RWPE2 (cell line): ENCODE results near the gene HEPHL1.

Experiments used
- ATAC-seq: fragments of 200-7000 bp; cut with Tn5 transposase; 3 replicates; pipeline ENCODE4 v1.9.1; 2021; ENCODE audit warnings: low read depth
- DNase-seq: peaks from one replicate; pipeline ENCODE4 v3.0.0-alpha.2; 2020; ENCODE audit warnings: low spot score
- H3K27ac ChIP-seq: fragments of 450-650 bp; 2 replicates; pipeline ENCODE4 v1.5.1; 2017; ENCODE audit warnings: mild to moderate bottlenecking; ENCODE audit not compliant: poor library complexity, severe bottlenecking
- H3K27me3 ChIP-seq: fragments of 250-450 bp; sonication (Bioruptor Pico); 2 replicates; pipeline ENCODE4 v1.5.1; 2021; ENCODE audit warnings: mild to moderate bottlenecking, moderate library complexity; ENCODE audit not compliant: insufficient read depth, poor library complexity, severe bottlenecking
- H3K36me3 ChIP-seq: fragments of 250-450 bp; sonication (Bioruptor Pico); 2 replicates; pipeline ENCODE4 v1.5.1; 2020; ENCODE audit warnings: low read depth, mild to moderate bottlenecking, moderate library complexity
- H3K4me1 ChIP-seq: fragments of 250-450 bp; sonication (Bioruptor Pico); 2 replicates; pipeline ENCODE4 v1.5.1; 2021; ENCODE audit warnings: mild to moderate bottlenecking, moderate library complexity; ENCODE audit not compliant: insufficient read depth, poor library complexity, severe bottlenecking
- H3K4me3 ChIP-seq: fragments of 250-450 bp; sonication (Bioruptor Pico); 2 replicates; pipeline ENCODE4 v1.5.1; 2021; ENCODE audit warnings: mild to moderate bottlenecking, moderate library complexity; ENCODE audit not compliant: severe bottlenecking
- H3K9me3 ChIP-seq: fragments of 250-450 bp; sonication (Bioruptor Pico); 2 replicates; pipeline ENCODE4 v1.5.1; 2021; ENCODE audit warnings: mild to moderate bottlenecking, moderate library complexity; ENCODE audit not compliant: severe bottlenecking
- CTCF ChIP-seq: fragments of 450-650 bp; IDR thresholded peaks from one replicate; pipeline ENCODE4 v1.5.1; 2017; ENCODE audit warnings: mild to moderate bottlenecking, moderate library complexity; ENCODE audit not compliant: poor library complexity, severe bottlenecking

The HEPHL1 gene

DNA sequence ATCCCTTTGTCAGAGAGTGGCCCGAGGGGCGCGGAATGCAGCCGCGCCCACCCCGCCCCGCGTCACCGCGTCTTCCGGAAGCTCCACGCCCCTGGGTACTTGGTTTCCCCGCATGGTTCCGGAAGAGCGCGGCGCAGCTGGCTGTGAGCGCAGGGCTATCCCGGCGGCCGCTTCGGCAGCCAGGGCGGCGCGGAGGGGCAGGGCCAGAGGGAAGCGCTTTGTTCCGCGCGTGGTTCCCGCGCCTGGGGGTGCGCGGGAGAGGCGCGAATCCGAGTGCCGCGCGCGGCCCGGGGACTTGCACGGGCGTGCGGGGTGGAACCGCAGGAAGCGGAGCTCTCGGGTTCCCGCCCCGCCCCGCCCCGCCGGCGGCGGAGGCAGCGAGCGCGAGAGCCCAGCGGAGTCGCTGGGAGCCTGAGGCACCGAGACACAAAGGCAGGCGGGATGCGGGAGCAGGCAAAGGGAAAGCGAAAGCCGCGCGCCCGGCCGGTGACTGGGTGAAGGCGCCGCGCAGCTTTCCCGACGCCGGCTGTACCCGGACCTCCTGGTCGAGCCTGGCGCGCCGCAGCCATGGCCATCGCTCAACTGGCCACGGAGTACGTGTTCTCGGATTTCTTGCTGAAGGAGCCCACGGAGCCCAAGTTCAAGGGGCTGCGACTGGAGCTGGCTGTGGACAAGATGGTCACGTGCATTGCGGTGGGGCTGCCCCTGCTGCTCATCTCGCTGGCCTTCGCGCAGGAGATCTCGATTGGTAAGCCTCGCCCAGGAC is 107.8 kb downstream of the HEPHL1 start, which contains the start of gene PANX1:
TSS of gene PANX1 (plus strand) at position 96 of the 766 bp plus-strand sequence. CDS start at position 568, 472 bp downstream.
- H3K27ac ChIP-seq: peak within 1 kb of the TSS; percentile 98
- no peaks in the 10 kb centered on the region for H3K36me3 ChIP-seq
- peaks cover 20% of the 10 kb centered on the region for H3K4me1 ChIP-seq
- no peak for TF ChIP-seq CTCF
- ATAC-seq: peak; percentile 63
- H3K4me3 ChIP-seq: peak within 1 kb of the TSS; percentile 78
- no peaks in the 10 kb centered on the region for H3K9me3 ChIP-seq
- no peaks in the 10 kb centered on the region for H3K27me3 ChIP-seq
- peak; percentile 92 for DNase-seq

- DNase-seq (no peak), ATAC-seq (no peak; the same call in 2 of the 3 replicates)
- no peaks in the 10 kb centered on the region for H3K36me3 ChIP-seq
- H3K4me3 ChIP-seq: peak overlapping the region; percentile 78
- no peaks in the 10 kb centered on the region for H3K27me3 ChIP-seq
- no peak for TF ChIP-seq CTCF
- peak overlapping the region; percentile 98 for H3K27ac ChIP-seq
- peaks cover 23% of the 10 kb centered on the region for H3K4me1 ChIP-seq
- H3K9me3 ChIP-seq: no peaks in the 10 kb centered on the region
These were observed 108.6 kb downstream of the HEPHL1 start for GRCh38 chr11:94129512-94130297.

DNA sequence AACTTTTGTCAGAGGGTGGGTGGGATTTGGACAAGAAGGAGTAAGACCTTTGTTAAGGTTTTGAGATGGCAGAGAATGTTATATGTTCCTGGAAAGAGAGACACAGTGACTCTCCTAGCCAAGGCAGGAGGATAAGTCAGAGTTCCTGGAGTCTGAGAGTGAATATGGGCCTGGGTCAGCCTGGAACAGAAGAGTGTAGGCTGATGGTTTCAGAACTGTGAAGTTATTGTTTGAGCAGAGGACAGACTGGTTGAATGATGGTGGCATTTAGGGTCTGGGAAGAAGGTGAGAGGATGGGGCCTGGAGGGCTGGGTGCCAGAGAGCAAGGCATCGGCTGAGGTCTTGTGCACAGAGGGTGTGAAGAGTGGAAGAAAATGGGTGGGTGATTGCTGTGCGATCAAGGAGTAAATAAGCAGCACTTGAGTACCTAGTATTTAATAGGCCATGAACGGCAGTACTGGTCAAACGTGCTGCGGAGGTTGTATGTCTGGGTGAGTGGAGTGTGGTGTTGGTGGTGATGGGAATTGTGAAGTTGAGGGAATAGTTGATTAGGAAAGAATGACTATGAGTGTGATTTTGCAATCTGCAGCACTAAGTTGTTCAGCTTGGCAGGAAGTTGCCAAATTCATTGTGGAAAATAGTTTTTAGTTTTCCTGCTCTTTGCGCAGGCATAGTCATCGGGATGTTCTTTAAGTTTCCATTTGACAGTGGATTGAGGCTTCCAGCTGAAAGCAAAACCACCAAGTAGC is 109.3 kb downstream of the HEPHL1 start:
- no peaks in the 10 kb centered on the region for H3K36me3 ChIP-seq
- TF ChIP-seq CTCF: no peak
- H3K4me3 ChIP-seq: peak overlapping the region; percentile 78
- no peaks in the 10 kb centered on the region for H3K27me3 ChIP-seq
- peaks cover 31% of the 10 kb centered on the region for H3K4me1 ChIP-seq
- DNase-seq: no peak
- peak; percentile 16 for ATAC-seq
- H3K9me3 ChIP-seq: no peaks in the 10 kb centered on the region
- peak overlapping the region; percentile 98 for H3K27ac ChIP-seq

DNA sequence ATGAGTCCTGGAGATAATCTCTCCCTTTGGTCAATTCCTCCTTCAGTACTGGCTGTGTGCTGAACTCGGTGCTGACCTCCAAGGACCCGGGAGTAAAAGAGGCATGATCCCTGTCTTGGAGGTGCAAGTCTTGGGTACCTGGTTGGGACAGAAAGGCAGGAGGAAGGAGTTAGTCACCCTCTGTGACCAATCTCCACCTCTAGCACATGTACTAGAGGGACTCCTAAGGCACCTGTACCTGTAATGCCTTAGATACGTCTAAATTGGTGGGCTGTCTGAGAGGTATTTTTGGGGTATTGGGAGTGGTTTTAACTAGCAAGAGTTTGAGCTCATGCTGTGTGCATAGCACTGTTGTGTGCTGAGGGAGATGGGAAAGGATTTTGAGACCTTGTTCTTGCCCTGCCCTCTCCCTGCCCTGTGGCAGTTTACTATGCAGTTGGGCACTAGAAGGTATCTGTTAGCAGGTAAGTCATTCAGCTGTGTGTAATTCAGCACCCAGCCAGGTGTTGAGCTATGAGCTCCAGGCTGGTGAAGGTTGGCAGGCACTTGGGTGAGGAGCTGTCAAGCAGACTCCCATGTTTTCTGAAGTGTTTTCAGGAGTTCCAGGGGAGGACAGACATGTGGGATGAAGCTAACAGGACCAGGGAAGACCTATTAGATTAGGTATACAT is 110.0 kb downstream of the HEPHL1 start:
- peaks cover 35% of the 10 kb centered on the region for H3K4me1 ChIP-seq
- no peak for DNase-seq
- peak overlapping the region; percentile 78 for H3K4me3 ChIP-seq
- no peak for ATAC-seq
- no peaks in the 10 kb centered on the region for H3K36me3 ChIP-seq
- TF ChIP-seq CTCF: no peak
- H3K27ac ChIP-seq: peak overlapping the region; percentile 98
- no peaks in the 10 kb centered on the region for H3K9me3 ChIP-seq
- H3K27me3 ChIP-seq: no peaks in the 10 kb centered on the region
